Body of pancreas (tissue), 4 donors: ENCODE data around the gene APMAP. TPM values are rescaled to one million over a fixed set of nuclear protein-coding genes. Genes with fewer than 3 reads are reported as not detected.

ENCODE experiments used
- ATAC-seq: fragments of 150-250 bp; one replicate; pipeline ENCODE4 v1.9.1; 2016
- DNase-seq, 4 donors: peaks; one replicate each; pipeline ENCODE4 v3.0.0-alpha.2; 2019
- H3K27ac ChIP-seq, 4 donors: fragments of 200-600 bp; sonication (generic); 1 replicate in 3 of 4; 2 replicates in 1 of 4; pipeline versions ENCODE4 v1.5.1 to v1.6.1; 2016 to 2019; ENCODE audit warnings: mild to moderate bottlenecking in 1 of 4, mixed read lengths in 1 of 4, moderate library complexity in 1 of 4
- H3K27me3 ChIP-seq, 2 donors: fragments of 200-600 bp; sonication (generic); one replicate each; pipeline ENCODE4 v1.6.0; 2016; ENCODE audit warnings: mild to moderate bottlenecking in 1 of 2
- H3K36me3 ChIP-seq, 2 donors: fragments of 200-600 bp; sonication (generic); replicated peaks in 1 of 2; 2 replicates each; pipeline ENCODE4 v1.5.1; 2016; ENCODE audit warnings: low read depth in 2 of 2; ENCODE audit not compliant: insufficient read depth in 1 of 2
- H3K4me1 ChIP-seq: fragments of 200-600 bp; sonication (generic); one replicate; pipeline ENCODE4 v1.6.0; 2016
- H3K4me3 ChIP-seq, 2 donors: fragments of 200-600 bp; sonication (generic); 1 replicate in 1 of 2; 2 replicates in 1 of 2; pipeline ENCODE4 v1.5.1; 2016 to 2019
- H3K9me3 ChIP-seq, 3 donors: fragments of 200-600 bp; sonication (generic); 1 replicate in 2 of 3; 2 replicates in 1 of 3; pipeline ENCODE4 v1.5.1; 2016
- POLR2A ChIP-seq, 3 donors: fragments of 450-650 bp; IDR thresholded peaks; one replicate each; pipeline ENCODE4 v1.6.1; 2016; ENCODE audit warnings: antibody characterized with exemption in 3 of 3, mild to moderate bottlenecking in 2 of 3
- WGBS, 2 donors: methylation state at CpG; one replicate each; pipeline ENCODE4 v1.1.5; 2017; 5-methylcytosine and 5-hydroxymethylcytosine counted together
- intact Hi-C: fragments of 100-400 bp; cut with DNase I; formaldehyde crosslinking; loops from one replicate; pipeline ENCODE4 v1.15.1; 2023
- total RNA-seq, 2 donors: library from RNA; depleted of rRNA; stranded (reverse); fragments of >200 nt; gene quantifications; one replicate each; pipeline ENCODE4 v1.1.0, GENCODE V29; 2016
- TF ChIP-seq, protein P1 (sequence below), 7 experiments: fragments of 450-650 bp in 4 of 7; fragments of 200-600 bp in 3 of 7; sonication (generic) in 3 of 7; IDR thresholded peaks; one replicate each; pipeline ENCODE4 v1.5.1; 2016 to 2019; ENCODE audit warnings: antibody characterized with exemption in 7 of 7

Gene APMAP
- total RNA-seq, 2 donors from 2014 or later, result 38.9 to 51.4 TPM

DNA sequence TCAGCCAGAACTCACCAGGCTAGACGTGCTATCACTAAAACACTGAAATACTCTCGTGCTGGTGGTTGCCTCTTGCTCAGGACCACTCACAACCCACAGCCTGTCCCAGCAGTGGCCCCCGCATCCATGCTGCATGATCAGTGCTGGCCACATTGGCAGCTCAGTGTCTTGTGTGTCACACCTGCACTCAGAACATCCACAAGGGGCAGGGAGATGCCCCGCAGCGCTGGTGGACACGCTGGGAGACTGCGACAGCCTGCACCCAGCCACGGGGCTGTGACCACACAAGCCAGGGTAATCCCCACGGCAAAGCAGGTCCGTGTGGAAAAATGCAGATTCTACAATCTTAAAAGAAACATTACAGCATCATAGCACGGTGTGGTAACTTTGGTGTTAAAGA, 23.9 kb upstream of the APMAP start:
- 62 to 75% methylated on average over 5 to 11 of the region's 11 CpGs for WGBS, 2 donors
- Histone ChIP-seq H3K27ac (peak overlapping the region; percentile 89 to 98 (median 95)), H3K4me1 (peaks cover 78% of the 10 kb centered on the region), H3K9me3 (no peaks in the 10 kb centered on the region), H3K27me3 (no peaks in the 10 kb centered on the region), H3K4me3 (no peak overlapping the region), H3K36me3 (peaks cover 0 to 8% of the 10 kb centered on the region in 2 donors)
- TF ChIP-seq, protein P1, sequence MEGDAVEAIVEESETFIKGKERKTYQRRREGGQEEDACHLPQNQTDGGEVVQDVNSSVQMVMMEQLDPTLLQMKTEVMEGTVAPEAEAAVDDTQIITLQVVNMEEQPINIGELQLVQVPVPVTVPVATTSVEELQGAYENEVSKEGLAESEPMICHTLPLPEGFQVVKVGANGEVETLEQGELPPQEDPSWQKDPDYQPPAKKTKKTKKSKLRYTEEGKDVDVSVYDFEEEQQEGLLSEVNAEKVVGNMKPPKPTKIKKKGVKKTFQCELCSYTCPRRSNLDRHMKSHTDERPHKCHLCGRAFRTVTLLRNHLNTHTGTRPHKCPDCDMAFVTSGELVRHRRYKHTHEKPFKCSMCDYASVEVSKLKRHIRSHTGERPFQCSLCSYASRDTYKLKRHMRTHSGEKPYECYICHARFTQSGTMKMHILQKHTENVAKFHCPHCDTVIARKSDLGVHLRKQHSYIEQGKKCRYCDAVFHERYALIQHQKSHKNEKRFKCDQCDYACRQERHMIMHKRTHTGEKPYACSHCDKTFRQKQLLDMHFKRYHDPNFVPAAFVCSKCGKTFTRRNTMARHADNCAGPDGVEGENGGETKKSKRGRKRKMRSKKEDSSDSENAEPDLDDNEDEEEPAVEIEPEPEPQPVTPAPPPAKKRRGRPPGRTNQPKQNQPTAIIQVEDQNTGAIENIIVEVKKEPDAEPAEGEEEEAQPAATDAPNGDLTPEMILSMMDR (IDR thresholded peaks at IDR 0.05), result no peak
- TF ChIP-seq POLR2A (IDR thresholded peaks at IDR 0.05), result no peak
- DNase-seq (peak in 3 of 4 donors; percentile 6 to 16 (median 11)), ATAC-seq (no peak)
- intact Hi-C loops, result no loop called here

DNA sequence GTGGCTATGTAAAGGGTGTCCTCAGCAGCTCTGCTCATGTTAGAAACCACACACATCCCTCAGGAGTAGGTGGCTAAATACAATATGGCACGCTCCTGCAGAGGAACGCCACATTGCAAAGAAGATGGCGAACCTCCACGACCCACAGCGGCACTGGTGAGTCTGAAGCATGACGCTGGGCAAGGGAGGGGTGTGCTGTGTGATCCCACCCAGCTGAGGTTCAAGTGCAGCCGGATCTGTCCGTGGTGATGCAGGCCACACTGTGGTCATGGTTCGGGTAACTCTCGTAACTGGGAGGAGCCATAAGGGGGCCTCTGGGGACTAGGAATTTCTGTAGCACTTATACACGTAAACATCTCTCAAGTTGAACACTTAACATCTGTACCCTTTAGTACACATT, 23.4 kb upstream of the APMAP start:
- peak overlapping the region; percentile 89 to 98 (median 95) for H3K27ac ChIP-seq
- H3K9me3 ChIP-seq, result no peaks in the 10 kb centered on the region
- DNase-seq (peak in 3 of 4 donors; percentile 4 to 13 (median 7)), ATAC-seq (no peak)
- no peaks in the 10 kb centered on the region for H3K27me3 ChIP-seq
- 91 to 92% methylated on average over 11 of the region's 11 CpGs for WGBS, 2 donors
- no peak overlapping the region for H3K4me3 ChIP-seq
- intact Hi-C loops, result no loop called here
- peaks cover 0 to 8% of the 10 kb centered on the region in 2 donors for H3K36me3 ChIP-seq
- TF ChIP-seq, protein P1 (IDR thresholded peaks at IDR 0.05), result no peak
- no peak for TF ChIP-seq POLR2A (IDR thresholded peaks at IDR 0.05)
- peaks cover 78% of the 10 kb centered on the region for H3K4me1 ChIP-seq

DNA sequence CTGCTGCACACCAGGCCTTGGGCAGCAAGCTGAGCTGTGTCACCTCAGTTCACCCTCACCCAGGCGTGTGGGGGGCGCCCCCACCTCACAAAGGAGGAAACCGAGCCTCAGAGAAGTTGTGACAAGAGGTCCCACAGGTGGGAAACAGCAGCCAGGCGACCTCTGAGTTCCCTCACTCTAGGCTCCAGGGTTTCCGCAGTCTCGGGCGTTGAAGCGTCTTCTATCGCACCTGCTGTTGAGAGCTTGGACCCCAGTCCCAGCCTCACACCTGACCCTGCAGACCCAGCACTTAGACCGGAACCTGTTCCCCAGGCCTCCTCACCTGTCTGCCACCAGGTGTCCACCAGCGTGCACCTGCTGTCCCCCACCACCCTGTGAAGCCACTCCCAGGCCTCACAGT, 22.3 kb upstream of the APMAP start:
- TF ChIP-seq, protein P1 (IDR thresholded peaks at IDR 0.05), result no peak
- TF ChIP-seq POLR2A (IDR thresholded peaks at IDR 0.05), result no peak
- no peaks in the 10 kb centered on the region for H3K27me3 ChIP-seq
- no peaks in the 10 kb centered on the region for H3K9me3 ChIP-seq
- H3K4me1 ChIP-seq, result peaks cover 76% of the 10 kb centered on the region
- peak overlapping the region in 1 of 4 donors; percentile 97 for H3K27ac ChIP-seq
- no peak for ATAC-seq
- WGBS, 2 donors, result 80 to 89% methylated on average over 5 to 11 of the region's 11 CpGs
- intact Hi-C loops, result no loop called here
- peak; percentile 1 to 13 (median 8) for DNase-seq
- H3K36me3 ChIP-seq, result peaks cover 0 to 8% of the 10 kb centered on the region in 2 donors
- H3K4me3 ChIP-seq, result no peak overlapping the region

DNA sequence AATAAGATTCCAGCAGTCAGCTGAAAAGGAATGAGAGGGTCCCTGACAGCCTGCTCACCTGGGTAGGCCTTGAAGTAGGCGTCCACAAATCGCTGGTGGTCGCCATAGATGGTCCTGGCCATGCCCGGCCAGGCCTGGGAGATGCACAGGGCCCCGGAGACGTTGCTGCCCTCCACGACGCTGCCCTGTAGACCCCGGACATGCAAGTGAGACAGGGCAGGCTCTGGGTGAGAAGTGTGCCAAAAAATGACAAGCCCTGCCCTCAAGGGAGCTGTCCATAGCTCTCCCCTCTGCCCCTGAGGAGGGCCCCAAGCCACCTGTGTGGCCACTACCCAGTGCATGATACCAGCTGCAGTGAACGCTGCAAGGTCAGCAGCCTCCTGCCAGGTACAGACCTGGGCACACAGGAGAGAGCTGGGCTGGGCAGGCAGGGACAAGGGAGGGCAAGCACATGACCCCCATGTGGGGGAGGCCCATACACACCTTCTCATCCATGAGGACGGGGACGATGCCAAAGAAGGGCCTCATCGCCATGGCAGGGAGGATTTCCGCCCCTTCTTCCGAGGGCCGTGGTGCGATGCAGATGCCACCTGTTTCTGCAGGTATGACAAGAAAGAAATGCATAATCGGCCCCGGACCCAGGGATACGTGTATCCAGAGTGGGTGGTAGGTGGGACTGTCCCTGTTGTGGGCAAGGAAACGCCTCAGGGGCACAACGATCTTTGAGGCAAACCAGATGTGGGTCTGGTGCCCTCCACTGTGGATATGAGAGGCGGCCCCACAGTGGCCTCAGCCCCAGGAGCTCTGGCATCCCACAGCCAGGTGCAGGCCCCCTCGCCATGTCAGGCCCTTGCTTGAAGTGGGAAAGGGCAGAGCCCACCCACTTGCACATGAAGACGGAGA, 21.2 kb upstream of the APMAP start:
- H3K4me1 ChIP-seq, result peaks cover 73% of the 10 kb centered on the region
- peaks cover 0 to 8% of the 10 kb centered on the region in 2 donors for H3K36me3 ChIP-seq
- no peak overlapping the region for H3K4me3 ChIP-seq
- ATAC-seq (no peak), DNase-seq (peak; percentile 1 to 11 (median 7))
- H3K9me3 ChIP-seq, result no peaks in the 10 kb centered on the region
- WGBS, 2 donors, result 89 to 91% methylated on average over 23 to 25 of the region's 25 CpGs
- intact Hi-C loops, result no loop called here
- no peak overlapping the region for H3K27ac ChIP-seq
- H3K27me3 ChIP-seq, result no peaks in the 10 kb centered on the region
- TF ChIP-seq POLR2A (IDR thresholded peaks at IDR 0.05), result no peak
- TF ChIP-seq, protein P1 (IDR thresholded peaks at IDR 0.05), result no peak
